Stomach smooth muscle (tissue), 2 donors: Measurements from ENCODE around the gene TTC39A.

Experiments
- H3K27ac ChIP-seq: one replicate; pipeline ENCODE4 v1.7.0; 2013; ENCODE audit warnings: mild to moderate bottlenecking, low read length, inconsistent platforms
- H3K27me3 ChIP-seq, 2 donors: one replicate each; pipeline ENCODE4 v1.7.0; 2013; ENCODE audit warnings: low read length in 2 of 2; ENCODE audit not compliant: insufficient read depth in 2 of 2, control insufficient read depth in 1 of 2
- H3K36me3 ChIP-seq, 2 donors: one replicate each; pipeline ENCODE4 v1.7.0; 2013; ENCODE audit warnings: low read length in 2 of 2; ENCODE audit not compliant: control insufficient read depth in 2 of 2, insufficient read depth in 2 of 2
- H3K4me1 ChIP-seq: one replicate; pipeline ENCODE4 v1.7.0; 2013; ENCODE audit warnings: low read length; ENCODE audit not compliant: control insufficient read depth, insufficient read depth
- H3K4me3 ChIP-seq, 2 donors: one replicate each; pipeline ENCODE4 v1.7.0; 2013; ENCODE audit warnings: low read length in 2 of 2
- H3K9ac ChIP-seq, 2 donors: one replicate each; pipeline ENCODE4 v1.7.0; 2013; ENCODE audit warnings: low read length in 2 of 2, mild to moderate bottlenecking in 1 of 2
- H3K9me3 ChIP-seq, 2 donors: one replicate each; pipeline ENCODE4 v1.7.0; 2013; ENCODE audit warnings: low read length in 2 of 2; ENCODE audit not compliant: control insufficient read depth in 2 of 2
- donor health status: healthy.
- donor health status: Pancreatic carcinoma.

Gene TTC39A

GRCh38 chr1:51303751-51304251, 26.6 kb downstream of the TTC39A start:
- no peaks in the 10 kb centered on the region for H3K9me3 ChIP-seq
- H3K4me3 ChIP-seq: no peak overlapping the region
- no peaks in the 10 kb centered on the region for H3K36me3 ChIP-seq
- H3K27me3 ChIP-seq: peaks cover 2% of the 10 kb centered on the region in 2 donors
- no peak overlapping the region for H3K9ac ChIP-seq
- no peaks in the 10 kb centered on the region for H3K4me1 ChIP-seq
- H3K27ac ChIP-seq: no peak overlapping the region

GRCh38 chr1:51303315-51303714, 27.0 kb downstream of the TTC39A start:
- Histone ChIP-seq H3K4me1 (no peaks in the 10 kb centered on the region), H3K9me3 (no peaks in the 10 kb centered on the region), H3K9ac (no peak overlapping the region), H3K27ac (no peak overlapping the region), H3K4me3 (no peak overlapping the region), H3K36me3 (no peaks in the 10 kb centered on the region), H3K27me3 (peaks cover 2% of the 10 kb centered on the region in 2 donors)

- Histone ChIP-seq H3K27me3 (peaks cover 2% of the 10 kb centered on the region in 2 donors), H3K4me3 (no peak overlapping the region), H3K36me3 (no peaks in the 10 kb centered on the region), H3K27ac (no peak overlapping the region), H3K4me1 (no peaks in the 10 kb centered on the region), H3K9me3 (no peaks in the 10 kb centered on the region), H3K9ac (no peak overlapping the region)
These were observed 27.6 kb downstream of the TTC39A start for GRCh38 chr1:51302746-51303145.

DNA sequence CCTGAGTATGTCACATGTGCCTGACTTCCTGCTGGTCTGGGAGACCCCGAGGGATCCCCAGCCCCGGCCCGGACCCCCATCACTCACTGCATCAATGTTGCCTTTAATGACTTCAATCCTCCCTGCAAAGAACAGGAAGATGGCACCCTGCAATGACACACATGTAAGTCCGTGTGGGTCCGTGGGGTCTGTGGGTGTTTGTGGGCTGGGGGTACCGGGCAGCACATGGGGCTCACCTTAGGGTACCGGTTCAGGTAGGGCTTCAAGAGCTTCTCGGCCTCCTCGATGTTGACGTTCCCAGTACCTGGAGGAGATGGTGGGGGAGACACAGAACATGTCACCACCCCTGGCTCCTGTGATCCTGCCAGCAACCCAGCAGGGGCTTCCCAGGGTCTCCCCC, 28.1 kb downstream of the TTC39A start:
- Histone ChIP-seq H3K9me3 (no peaks in the 10 kb centered on the region), H3K27ac (no peak overlapping the region)

DNA sequence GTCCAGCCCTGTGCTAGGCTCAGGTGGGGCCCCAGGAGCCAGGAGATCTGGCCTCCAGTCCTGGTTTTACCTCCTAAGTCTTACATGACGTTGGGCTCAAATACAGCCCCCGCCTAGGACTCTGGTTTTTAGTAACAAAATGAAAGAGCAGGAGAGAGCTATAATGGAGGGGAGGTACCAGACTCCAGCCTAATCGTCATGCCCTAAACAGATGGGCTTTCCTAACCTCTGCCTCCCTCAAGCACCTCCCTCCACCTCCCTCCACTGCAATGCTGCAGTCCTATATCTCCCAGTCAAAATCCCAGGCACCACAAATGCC, 28.6 kb downstream of the TTC39A start:
- peaks cover 2% of the 10 kb centered on the region for H3K4me1 ChIP-seq
- no peak overlapping the region for H3K27ac ChIP-seq
- no peaks in the 10 kb centered on the region for H3K36me3 ChIP-seq
- peaks cover 2% of the 10 kb centered on the region in 2 donors for H3K27me3 ChIP-seq
- no peaks in the 10 kb centered on the region for H3K9me3 ChIP-seq
- no peak overlapping the region for H3K4me3 ChIP-seq
- no peak overlapping the region for H3K9ac ChIP-seq

More for the DNA sequence above, 28.1 kb downstream of the TTC39A start:
- H3K9ac ChIP-seq: no peak overlapping the region
- peaks cover 2% of the 10 kb centered on the region in 2 donors for H3K27me3 ChIP-seq
- no peak overlapping the region for H3K4me3 ChIP-seq
- H3K36me3 ChIP-seq: no peaks in the 10 kb centered on the region
- no peaks in the 10 kb centered on the region for H3K4me1 ChIP-seq

DNA sequence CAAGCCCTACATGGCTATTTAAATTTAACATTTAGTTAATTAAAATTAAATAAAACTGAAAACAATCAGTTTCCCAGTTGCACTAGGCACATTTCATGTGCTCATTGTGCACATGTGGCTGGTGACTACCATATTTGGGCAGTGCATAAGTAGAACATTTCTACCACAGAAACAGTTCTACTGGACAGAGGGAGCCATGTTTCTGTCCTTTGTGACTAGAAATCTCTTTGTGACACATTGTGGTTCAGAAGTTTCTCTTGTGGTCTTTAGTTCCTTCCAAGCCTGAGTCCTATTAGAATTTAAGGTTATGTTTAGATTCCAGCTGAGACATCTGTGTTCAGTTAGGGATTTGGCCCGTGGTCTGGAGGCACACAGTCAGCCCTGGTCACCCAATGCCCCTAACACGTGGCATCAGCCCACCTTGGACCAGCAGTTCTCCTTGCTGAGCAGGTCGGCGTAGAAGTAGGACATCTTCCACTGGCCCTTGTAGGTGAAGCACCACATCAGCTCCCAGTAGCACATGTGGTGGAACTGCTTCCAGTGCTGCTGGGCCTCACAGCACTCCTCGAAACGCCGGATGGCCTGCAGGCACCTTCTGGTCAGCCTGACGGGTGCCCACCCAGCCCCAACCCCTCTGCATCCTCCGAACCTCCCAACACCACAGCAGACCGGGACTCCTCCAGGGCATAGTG, 29.1 kb downstream of the TTC39A start:
- Histone ChIP-seq H3K4me1 (peaks cover 6% of the 10 kb centered on the region), H3K9ac (no peak overlapping the region), H3K36me3 (no peaks in the 10 kb centered on the region), H3K9me3 (no peaks in the 10 kb centered on the region), H3K27ac (no peak overlapping the region), H3K27me3 (peaks cover 2% of the 10 kb centered on the region in 2 donors), H3K4me3 (no peak overlapping the region)

GRCh38 chr1:51299981-51300670, 30.2 kb downstream of the TTC39A start:
- Histone ChIP-seq H3K9me3 (no peaks in the 10 kb centered on the region), H3K27ac (no peak overlapping the region), H3K4me1 (peaks cover 6% of the 10 kb centered on the region), H3K4me3 (no peak overlapping the region), H3K36me3 (no peaks in the 10 kb centered on the region), H3K9ac (no peak overlapping the region), H3K27me3 (peaks cover 2% of the 10 kb centered on the region in 2 donors)

- H3K4me1 ChIP-seq: peaks cover 6% of the 10 kb centered on the region
- H3K27ac ChIP-seq: no peak overlapping the region
- H3K4me3 ChIP-seq: no peak overlapping the region
- H3K27me3 ChIP-seq: peaks cover 2% of the 10 kb centered on the region in 2 donors
- H3K9ac ChIP-seq: no peak overlapping the region
- no peaks in the 10 kb centered on the region for H3K36me3 ChIP-seq
- H3K9me3 ChIP-seq: no peaks in the 10 kb centered on the region
These were observed 31.0 kb downstream of the TTC39A start for GRCh38 chr1:51299185-51299885.

- Histone ChIP-seq H3K4me3 (no peak overlapping the region), H3K27me3 (peaks cover 2% of the 10 kb centered on the region in 2 donors), H3K9ac (no peak overlapping the region), H3K4me1 (peaks cover 6% of the 10 kb centered on the region), H3K36me3 (no peaks in the 10 kb centered on the region), H3K27ac (no peak overlapping the region), H3K9me3 (no peaks in the 10 kb centered on the region)
These were observed 32.0 kb downstream of the TTC39A start for GRCh38 chr1:51298322-51298705.

DNA sequence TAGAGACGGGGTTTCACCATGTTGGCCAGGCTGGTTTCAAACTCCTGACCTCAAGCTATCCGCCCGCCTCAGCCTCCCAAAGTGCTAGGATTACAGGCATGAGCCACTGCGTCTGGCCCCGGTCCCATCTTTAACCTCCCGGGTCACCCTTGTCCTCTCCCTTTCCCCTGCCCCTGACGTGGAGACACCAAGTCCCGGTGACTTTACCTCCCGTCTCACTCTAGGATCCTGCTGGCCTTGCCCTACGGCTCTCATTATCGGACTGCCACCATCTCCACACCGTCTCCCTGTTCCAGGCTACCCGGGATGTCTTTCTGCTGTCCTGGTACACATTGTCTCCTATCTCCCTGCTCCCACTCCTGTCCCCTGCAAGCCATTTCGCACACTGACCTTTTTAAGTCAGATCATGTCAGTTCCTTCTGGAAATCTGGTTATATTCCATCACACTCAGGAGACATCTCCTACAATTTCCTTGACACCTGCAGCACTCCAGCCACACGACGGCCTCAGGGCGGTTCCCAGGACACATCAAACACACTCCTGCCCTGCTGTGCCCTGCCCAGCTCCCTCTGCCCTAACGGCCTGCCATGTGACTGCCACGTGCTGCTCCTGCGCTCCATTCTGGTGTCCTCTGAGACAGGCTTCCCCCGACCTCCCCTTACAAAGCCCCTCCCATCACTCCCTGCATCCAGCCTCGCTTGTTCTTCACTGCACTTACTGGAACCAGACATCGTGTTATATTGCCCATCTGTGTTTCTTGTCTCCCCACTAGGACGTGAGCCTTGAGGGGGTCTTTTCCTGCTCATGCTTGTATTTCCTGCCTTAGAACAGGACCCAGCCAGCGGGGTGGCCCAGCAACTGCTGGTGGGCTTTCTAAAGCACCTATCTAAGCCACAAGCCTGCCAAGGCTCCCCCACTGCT, 32.7 kb downstream of the TTC39A start:
- Histone ChIP-seq H3K4me1 (peaks cover 6% of the 10 kb centered on the region), H3K27me3 (peaks cover 1 to 2% of the 10 kb centered on the region in 2 donors), H3K27ac (no peak overlapping the region), H3K9ac (no peak overlapping the region), H3K36me3 (no peaks in the 10 kb centered on the region), H3K4me3 (peak overlapping the region; percentile 43 to 76), H3K9me3 (no peaks in the 10 kb centered on the region)
